Endothelial cell of umbilical vein (primary cell): Measurements from ENCODE around the gene TRIM29.

Experiments used
- EZH2 ChIP-seq: IDR thresholded peaks from 2 replicates; pipeline ENCODE4 v1.6.1; 2012; ENCODE audit warnings: borderline replicate concordance, low read depth, mild to moderate bottlenecking, moderate library complexity, low read length, inconsistent platforms; ENCODE audit not compliant: severe bottlenecking
- FOS ChIP-seq: IDR thresholded peaks from 2 replicates; pipeline ENCODE4 v1.6.1; 2011; ENCODE audit warnings: mild to moderate bottlenecking, low read length, moderate library complexity, borderline replicate concordance; ENCODE audit not compliant: insufficient read depth
- GATA2 ChIP-seq: IDR thresholded peaks from 2 replicates; pipeline ENCODE4 v1.7.0; 2011; ENCODE audit warnings: low read depth, mild to moderate bottlenecking, moderate library complexity, mixed read lengths, low read length; ENCODE audit not compliant: insufficient read length, insufficient read depth
- JUN ChIP-seq: IDR thresholded peaks from 2 replicates; pipeline ENCODE4 v1.6.1; 2011; ENCODE audit warnings: borderline replicate concordance, low read depth; ENCODE audit not compliant: insufficient read length, insufficient read depth
- MYC ChIP-seq: IDR thresholded peaks from one replicate; pipeline ENCODE4 v1.6.1; 2011; ENCODE audit warnings: mild to moderate bottlenecking, low read depth, low read length
- POLR2A ChIP-seq: IDR thresholded peaks from 2 replicates; pipeline ENCODE4 v1.6.1; 2012; ENCODE audit warnings: low read depth, mild to moderate bottlenecking, control low read depth, low read length
- POLR2AphosphoS5 ChIP-seq: IDR thresholded peaks from 2 replicates; pipeline ENCODE4 v1.6.1; 2012; ENCODE audit warnings: low read depth, mild to moderate bottlenecking, control low read depth, low read length, moderate library complexity; ENCODE audit not compliant: insufficient read depth
- TF ChIP-seq, protein P1 (sequence below), 2 donors: IDR thresholded peaks; 1 replicate in 1 of 2; 2 replicates in 1 of 2; pipeline ENCODE4 v1.5.1; 2011; ENCODE audit warnings: low read length in 2 of 2, mild to moderate bottlenecking in 2 of 2, moderate library complexity in 2 of 2, control low read depth in 1 of 2, inconsistent platforms in 1 of 2, low read depth in 1 of 2; ENCODE audit not compliant: insufficient read depth in 1 of 2; ENCODE audit errors: extremely low read depth in 1 of 2
- TF ChIP-seq, protein P2 (sequence below): IDR thresholded peaks from 2 replicates; pipeline ENCODE4 v1.6.1; 2011; ENCODE audit not compliant: insufficient read depth, insufficient read length

- TF ChIP-seq, protein P1, sequence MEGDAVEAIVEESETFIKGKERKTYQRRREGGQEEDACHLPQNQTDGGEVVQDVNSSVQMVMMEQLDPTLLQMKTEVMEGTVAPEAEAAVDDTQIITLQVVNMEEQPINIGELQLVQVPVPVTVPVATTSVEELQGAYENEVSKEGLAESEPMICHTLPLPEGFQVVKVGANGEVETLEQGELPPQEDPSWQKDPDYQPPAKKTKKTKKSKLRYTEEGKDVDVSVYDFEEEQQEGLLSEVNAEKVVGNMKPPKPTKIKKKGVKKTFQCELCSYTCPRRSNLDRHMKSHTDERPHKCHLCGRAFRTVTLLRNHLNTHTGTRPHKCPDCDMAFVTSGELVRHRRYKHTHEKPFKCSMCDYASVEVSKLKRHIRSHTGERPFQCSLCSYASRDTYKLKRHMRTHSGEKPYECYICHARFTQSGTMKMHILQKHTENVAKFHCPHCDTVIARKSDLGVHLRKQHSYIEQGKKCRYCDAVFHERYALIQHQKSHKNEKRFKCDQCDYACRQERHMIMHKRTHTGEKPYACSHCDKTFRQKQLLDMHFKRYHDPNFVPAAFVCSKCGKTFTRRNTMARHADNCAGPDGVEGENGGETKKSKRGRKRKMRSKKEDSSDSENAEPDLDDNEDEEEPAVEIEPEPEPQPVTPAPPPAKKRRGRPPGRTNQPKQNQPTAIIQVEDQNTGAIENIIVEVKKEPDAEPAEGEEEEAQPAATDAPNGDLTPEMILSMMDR (IDR thresholded peaks at IDR 0.05; ENCODE audit: extremely low read depth in 1 of 2, insufficient read depth in 1 of 2, low read depth in 1 of 2, low read length in 2 of 2): no peak
- TF ChIP-seq, protein P2, sequence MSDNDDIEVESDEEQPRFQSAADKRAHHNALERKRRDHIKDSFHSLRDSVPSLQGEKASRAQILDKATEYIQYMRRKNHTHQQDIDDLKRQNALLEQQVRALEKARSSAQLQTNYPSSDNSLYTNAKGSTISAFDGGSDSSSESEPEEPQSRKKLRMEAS: no peak
- TF ChIP-seq POLR2AphosphoS5 (no peak), POLR2A (no peak), JUN (no peak), MYC (no peak), EZH2 (no peak), FOS (no peak), GATA2 (no peak)
Measured at GRCh38 chr11:120078397-120078796, 59.5 kb downstream of the TRIM29 start.
